SH-SY5Y (cell line): Measurements from ENCODE around the gene EPHA6.

Experiments used
- GATA2 ChIP-seq: IDR thresholded peaks from 2 replicates; pipeline ENCODE4 v1.6.1; 2011; ENCODE audit warnings: mild to moderate bottlenecking, low read depth, low read length
- GATA3 ChIP-seq: IDR thresholded peaks from 2 replicates; pipeline ENCODE4 v1.6.1; 2011; ENCODE audit warnings: low read depth, mild to moderate bottlenecking, low read length, moderate library complexity

- TF ChIP-seq GATA2: no peak
- no peak for TF ChIP-seq GATA3
Measured at GRCh38 chr3:97680696-97681095, 866.3 kb downstream of the EPHA6 start.
